Smooth muscle cell (in vitro differentiated cells): ENCODE data around the gene PON1. TPM values are rescaled to one million over a fixed set of nuclear protein-coding genes. Genes with fewer than 3 reads are reported as not detected.

ENCODE experiments used
- DNase-seq: peaks from one replicate; lab custom pipeline; 2025; ENCODE audit not compliant: unreplicated experiment; lab: John Stamatoyannopoulos, UW
- H2AFZ ChIP-seq: fragments of 200-600 bp; sonication (generic); 2 replicates; pipeline ENCODE4 v1.6.0; 2016; ENCODE audit warnings: antibody characterized with exemption, low read depth, mild to moderate bottlenecking
- H3F3A ChIP-seq: fragments of 200-600 bp; sonication (generic); 2 replicates; pipeline ENCODE4 v1.6.0; 2017; ENCODE audit warnings: antibody characterized with exemption, low read depth
- H3K27ac ChIP-seq: fragments of 200-600 bp; sonication (generic); 2 replicates; pipeline ENCODE4 v1.5.1; 2016; ENCODE audit warnings: low read depth, mild to moderate bottlenecking
- H3K27me3 ChIP-seq: fragments of 200-600 bp; sonication (generic); 2 replicates; pipeline ENCODE4 v1.6.1; 2016; ENCODE audit warnings: low read depth, mild to moderate bottlenecking
- H3K36me3 ChIP-seq: fragments of 200-600 bp; sonication (generic); 2 replicates; pipeline ENCODE4 v1.5.1; 2016; ENCODE audit warnings: low read depth
- H3K4me1 ChIP-seq: fragments of 200-600 bp; sonication (generic); 2 replicates; pipeline ENCODE4 v1.5.1; 2016; ENCODE audit warnings: low read depth
- H3K4me2 ChIP-seq: fragments of 200-600 bp; sonication (generic); 2 replicates; pipeline ENCODE4 v1.6.0; 2016; ENCODE audit warnings: mild to moderate bottlenecking
- H3K4me3 ChIP-seq: fragments of 200-600 bp; sonication (generic); 2 replicates; pipeline ENCODE4 v1.5.1; 2016; ENCODE audit warnings: mild to moderate bottlenecking
- H3K79me2 ChIP-seq: fragments of 200-600 bp; sonication (generic); 2 replicates; pipeline ENCODE4 v1.6.0; 2016; ENCODE audit warnings: low read depth, mild to moderate bottlenecking
- H3K9ac ChIP-seq: fragments of 200-600 bp; sonication (generic); 2 replicates; pipeline ENCODE4 v1.6.0; 2016; ENCODE audit warnings: low read depth
- H3K9me3 ChIP-seq: fragments of 200-600 bp; sonication (generic); replicated peaks from 2 replicates; pipeline ENCODE4 v1.5.1; 2016; ENCODE audit warnings: low read depth
- H4K20me1 ChIP-seq: fragments of 200-600 bp; sonication (generic); 2 replicates; pipeline ENCODE4 v1.6.0; 2016; ENCODE audit warnings: low read depth
- CTCF ChIP-seq: fragments of 200-600 bp; sonication (generic); IDR thresholded peaks from 2 replicates; pipeline ENCODE4 v1.5.1; 2017; ENCODE audit warnings: borderline replicate concordance, mild to moderate bottlenecking, antibody characterized with exemption; ENCODE audit not compliant: insufficient read depth, poor library complexity, severe bottlenecking
- WGBS: methylation state at CpG from one replicate; pipeline ENCODE4 v1.1.7; 2016; ENCODE audit warnings: low lambda C conversion rate; 5-methylcytosine and 5-hydroxymethylcytosine counted together
- polyA plus RNA-seq: library from polyadenylated mRNA; unstranded; fragments of >200 nt; fragmentation: Nextera tagmentation; extraction: Ambion mirVana; gene quantifications from 2 replicates; pipeline ENCODE4 v1.2.1, GENCODE V29; 2016
- total RNA-seq: library from RNA; depleted of rRNA; stranded (reverse); fragments of >200 nt; gene quantifications from 2 replicates; pipeline ENCODE4 v1.2.3, GENCODE V29; 2014

Gene PON1
- total and polyA plus RNA-seq, 2 experiments from 2014 or later = not detected

- no peaks in the 10 kb centered on the region for H3K9me3 ChIP-seq
- 96% methylated on average over 7 of the region's 7 CpGs for WGBS
- no peaks in the 10 kb centered on the region for H3K4me1 ChIP-seq
These were observed 34.0 kb downstream of the PON1 start for GRCh38 chr7:95290166-95290830.

GRCh38 chr7:95286096-95286495 is 38.2 kb downstream of the PON1 start:
- Histone ChIP-seq H4K20me1 (no peaks in the 10 kb centered on the region), H3K9me3 (no peaks in the 10 kb centered on the region), H2AFZ (no peak overlapping the region), H3K4me3 (no peak overlapping the region), H3K9ac (no peak overlapping the region), H3K4me2 (no peak overlapping the region), H3K27ac (no peak overlapping the region), H3K36me3 (no peaks in the 10 kb centered on the region), H3F3A (no peaks in the 10 kb centered on the region), H3K27me3 (no peaks in the 10 kb centered on the region), H3K4me1 (no peaks in the 10 kb centered on the region), H3K79me2 (no peaks in the 10 kb centered on the region)
- TF ChIP-seq CTCF = no peak
- 84% methylated on average over 2 of the region's 2 CpGs for WGBS
- DNase-seq = no peak

More at GRCh38 chr7:95290166-95290830, 34.0 kb downstream of the PON1 start:
- no peaks in the 10 kb centered on the region for H3K27me3 ChIP-seq
- no peak for TF ChIP-seq CTCF
- H3K4me3 ChIP-seq = no peak overlapping the region
- no peak overlapping the region for H3K9ac ChIP-seq
- DNase-seq = no peak
- H3K4me2 ChIP-seq = no peak overlapping the region
- no peak overlapping the region for H2AFZ ChIP-seq
- H4K20me1 ChIP-seq = no peaks in the 10 kb centered on the region
- no peaks in the 10 kb centered on the region for H3F3A ChIP-seq
- H3K79me2 ChIP-seq = no peaks in the 10 kb centered on the region
- H3K27ac ChIP-seq = no peak overlapping the region
- H3K36me3 ChIP-seq = no peaks in the 10 kb centered on the region

- Histone ChIP-seq H3K9ac (no peak overlapping the region), H3K4me2 (no peak overlapping the region), H4K20me1 (no peaks in the 10 kb centered on the region), H3K27me3 (no peaks in the 10 kb centered on the region), H3K9me3 (no peaks in the 10 kb centered on the region), H3K79me2 (no peaks in the 10 kb centered on the region), H3K4me1 (no peaks in the 10 kb centered on the region), H3F3A (no peaks in the 10 kb centered on the region), H3K27ac (no peak overlapping the region), H3K4me3 (no peak overlapping the region), H2AFZ (no peak overlapping the region), H3K36me3 (no peaks in the 10 kb centered on the region)
- no peak for DNase-seq
- WGBS = 84% methylated on average over 2 of the region's 2 CpGs
- TF ChIP-seq CTCF = no peak
These were observed 44.9 kb downstream of the PON1 start for GRCh38 chr7:95279417-95279816.

GRCh38 chr7:95276114-95276513 is 48.2 kb downstream of the PON1 start:
- no peak for DNase-seq
- Histone ChIP-seq H3K27me3 (no peaks in the 10 kb centered on the region), H3K9ac (no peak overlapping the region), H3K27ac (no peak overlapping the region), H3K4me1 (no peaks in the 10 kb centered on the region), H3F3A (no peaks in the 10 kb centered on the region), H2AFZ (no peak overlapping the region), H3K4me3 (no peak overlapping the region), H3K9me3 (no peaks in the 10 kb centered on the region), H3K36me3 (no peaks in the 10 kb centered on the region), H4K20me1 (no peaks in the 10 kb centered on the region), H3K4me2 (no peak overlapping the region), H3K79me2 (no peaks in the 10 kb centered on the region)
- no peak for TF ChIP-seq CTCF
- WGBS = 98% methylated on average over 2 of the region's 2 CpGs
